Body of pancreas (tissue), 4 donors: Measurements from ENCODE around the gene GIGYF2. TPM values are rescaled to one million over a fixed set of nuclear protein-coding genes. Genes with fewer than 3 reads are reported as not detected.

ENCODE experiments used
- ATAC-seq: fragments of 150-250 bp; one replicate; pipeline ENCODE4 v1.9.1; 2016
- DNase-seq, 4 donors: peaks; one replicate each; pipeline ENCODE4 v3.0.0-alpha.2; 2019
- H3K27ac ChIP-seq, 4 donors: fragments of 200-600 bp; sonication (generic); 1 replicate in 3 of 4; 2 replicates in 1 of 4; pipeline versions ENCODE4 v1.5.1 to v1.6.1; 2016 to 2019; ENCODE audit warnings: mild to moderate bottlenecking in 1 of 4, mixed read lengths in 1 of 4, moderate library complexity in 1 of 4
- H3K27me3 ChIP-seq, 2 donors: fragments of 200-600 bp; sonication (generic); one replicate each; pipeline ENCODE4 v1.6.0; 2016; ENCODE audit warnings: mild to moderate bottlenecking in 1 of 2
- H3K36me3 ChIP-seq, 2 donors: fragments of 200-600 bp; sonication (generic); replicated peaks in 1 of 2; 2 replicates each; pipeline ENCODE4 v1.5.1; 2016; ENCODE audit warnings: low read depth in 2 of 2; ENCODE audit not compliant: insufficient read depth in 1 of 2
- H3K4me1 ChIP-seq: fragments of 200-600 bp; sonication (generic); one replicate; pipeline ENCODE4 v1.6.0; 2016
- H3K4me3 ChIP-seq, 2 donors: fragments of 200-600 bp; sonication (generic); 1 replicate in 1 of 2; 2 replicates in 1 of 2; pipeline ENCODE4 v1.5.1; 2016 to 2019
- H3K9me3 ChIP-seq, 3 donors: fragments of 200-600 bp; sonication (generic); 1 replicate in 2 of 3; 2 replicates in 1 of 3; pipeline ENCODE4 v1.5.1; 2016
- POLR2A ChIP-seq, 3 donors: fragments of 450-650 bp; IDR thresholded peaks; one replicate each; pipeline ENCODE4 v1.6.1; 2016; ENCODE audit warnings: antibody characterized with exemption in 3 of 3, mild to moderate bottlenecking in 2 of 3
- WGBS, 2 donors: methylation state at CpG; one replicate each; pipeline ENCODE4 v1.1.5; 2017; 5-methylcytosine and 5-hydroxymethylcytosine counted together
- intact Hi-C: fragments of 100-400 bp; cut with DNase I; formaldehyde crosslinking; loops from one replicate; pipeline ENCODE4 v1.15.1; 2023
- total RNA-seq, 2 donors: library from RNA; depleted of rRNA; stranded (reverse); fragments of >200 nt; gene quantifications; one replicate each; pipeline ENCODE4 v1.1.0, GENCODE V29; 2016
- TF ChIP-seq, protein P1 (sequence below), 7 experiments: fragments of 450-650 bp in 4 of 7; fragments of 200-600 bp in 3 of 7; sonication (generic) in 3 of 7; IDR thresholded peaks; one replicate each; pipeline ENCODE4 v1.5.1; 2016 to 2019; ENCODE audit warnings: antibody characterized with exemption in 7 of 7

Gene GIGYF2
- total RNA-seq, 2 donors from 2014 or later = 66.2 to 107 TPM

DNA sequence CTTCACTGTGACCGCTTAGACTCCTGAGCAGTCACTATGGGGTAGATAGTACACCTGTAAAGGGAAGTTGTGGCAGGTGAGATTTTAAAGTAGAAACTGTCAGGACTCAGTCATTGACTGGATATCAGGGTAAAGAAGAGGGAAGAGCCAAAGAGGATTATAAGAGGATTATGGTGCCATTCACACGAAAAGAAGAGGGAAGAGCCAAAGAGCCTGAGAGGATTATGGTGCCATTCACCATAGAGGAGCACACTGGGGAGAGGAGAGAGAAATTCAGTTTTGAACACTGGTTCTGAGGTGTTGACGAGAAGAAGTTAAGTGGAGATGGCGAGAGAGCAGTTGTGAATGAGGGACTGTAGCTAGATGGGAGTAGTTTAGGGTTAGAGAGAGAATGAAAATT, 96.1 kb downstream of the GIGYF2 start:
- Histone ChIP-seq H3K36me3 (peaks cover 5 to 33% of the 10 kb centered on the region in 2 donors), H3K27ac (no peak overlapping the region), H3K27me3 (no peaks in the 10 kb centered on the region), H3K4me3 (no peak overlapping the region), H3K9me3 (no peaks in the 10 kb centered on the region), H3K4me1 (no peaks in the 10 kb centered on the region)
- no peak for DNase-seq
- intact Hi-C loops = no loop called here
- ATAC-seq = no peak
- TF ChIP-seq POLR2A (IDR thresholded peaks at IDR 0.05) = no peak
- TF ChIP-seq, protein P1, sequence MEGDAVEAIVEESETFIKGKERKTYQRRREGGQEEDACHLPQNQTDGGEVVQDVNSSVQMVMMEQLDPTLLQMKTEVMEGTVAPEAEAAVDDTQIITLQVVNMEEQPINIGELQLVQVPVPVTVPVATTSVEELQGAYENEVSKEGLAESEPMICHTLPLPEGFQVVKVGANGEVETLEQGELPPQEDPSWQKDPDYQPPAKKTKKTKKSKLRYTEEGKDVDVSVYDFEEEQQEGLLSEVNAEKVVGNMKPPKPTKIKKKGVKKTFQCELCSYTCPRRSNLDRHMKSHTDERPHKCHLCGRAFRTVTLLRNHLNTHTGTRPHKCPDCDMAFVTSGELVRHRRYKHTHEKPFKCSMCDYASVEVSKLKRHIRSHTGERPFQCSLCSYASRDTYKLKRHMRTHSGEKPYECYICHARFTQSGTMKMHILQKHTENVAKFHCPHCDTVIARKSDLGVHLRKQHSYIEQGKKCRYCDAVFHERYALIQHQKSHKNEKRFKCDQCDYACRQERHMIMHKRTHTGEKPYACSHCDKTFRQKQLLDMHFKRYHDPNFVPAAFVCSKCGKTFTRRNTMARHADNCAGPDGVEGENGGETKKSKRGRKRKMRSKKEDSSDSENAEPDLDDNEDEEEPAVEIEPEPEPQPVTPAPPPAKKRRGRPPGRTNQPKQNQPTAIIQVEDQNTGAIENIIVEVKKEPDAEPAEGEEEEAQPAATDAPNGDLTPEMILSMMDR (IDR thresholded peaks at IDR 0.05) = no peak
- WGBS, 2 donors = 78 to 84% methylated on average over 4 of the region's 4 CpGs

DNA sequence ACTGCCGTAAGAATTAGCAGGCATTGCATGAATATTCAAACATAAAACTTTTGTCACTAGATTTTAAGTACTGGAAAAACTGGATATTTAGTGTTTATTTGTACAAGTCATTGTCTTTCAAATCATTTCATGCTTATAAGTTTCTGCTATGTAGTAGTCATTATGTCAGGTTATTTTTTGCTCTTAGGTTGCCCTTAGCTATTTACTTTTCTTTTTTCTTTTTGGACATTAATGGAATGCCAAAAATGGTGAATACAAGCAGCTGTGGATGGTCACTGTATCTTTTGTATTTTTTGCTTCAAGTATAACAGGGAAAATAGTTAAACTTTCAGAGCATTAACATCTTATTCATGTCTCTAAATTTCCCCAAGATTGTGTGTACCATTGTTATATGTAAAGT, 97.8 kb downstream of the GIGYF2 start:
- Histone ChIP-seq H3K36me3 (peaks cover 5 to 32% of the 10 kb centered on the region in 2 donors), H3K4me3 (no peak overlapping the region), H3K27ac (no peak overlapping the region), H3K4me1 (no peaks in the 10 kb centered on the region), H3K9me3 (no peaks in the 10 kb centered on the region), H3K27me3 (no peaks in the 10 kb centered on the region)
- no peak for ATAC-seq
- TF ChIP-seq, protein P1 (IDR thresholded peaks at IDR 0.05) = no peak
- no peak for TF ChIP-seq POLR2A (IDR thresholded peaks at IDR 0.05)
- no peak for DNase-seq
- 83 to 92% methylated on average over 1 of the region's 1 CpG for WGBS, 2 donors
- intact Hi-C loops = no loop called here

DNA sequence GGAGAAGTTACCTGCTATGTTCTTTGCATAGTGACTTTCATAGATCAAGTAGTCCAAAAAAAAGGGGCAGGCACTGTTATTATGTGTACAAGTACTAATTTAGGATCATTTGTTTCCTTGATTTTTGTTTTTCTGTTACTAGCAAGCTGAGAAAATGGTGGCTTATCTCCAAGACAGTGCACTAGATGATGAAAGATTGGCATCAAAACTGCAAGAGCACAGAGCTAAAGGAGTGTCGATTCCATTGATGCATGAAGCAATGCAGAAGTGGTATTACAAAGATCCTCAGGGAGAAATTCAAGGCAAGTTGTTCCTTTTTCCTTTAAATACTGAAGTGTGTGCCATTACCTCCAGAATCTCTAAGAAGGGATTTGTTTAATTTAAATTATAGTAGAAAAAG, 98.8 kb downstream of the GIGYF2 start:
- H3K9me3 ChIP-seq = no peaks in the 10 kb centered on the region
- no peaks in the 10 kb centered on the region for H3K4me1 ChIP-seq
- intact Hi-C loops = no loop called here
- ATAC-seq (no peak), DNase-seq (no peak)
- H3K27ac ChIP-seq = no peak overlapping the region
- whole genome bisulfite sequencing, 2 donors = 92 to 96% methylated on average over 1 of the region's 1 CpG
- TF ChIP-seq, protein P1 (IDR thresholded peaks at IDR 0.05) = no peak
- TF ChIP-seq POLR2A (IDR thresholded peaks at IDR 0.05) = no peak
- no peak overlapping the region for H3K4me3 ChIP-seq
- H3K27me3 ChIP-seq = no peaks in the 10 kb centered on the region
- peaks cover 3 to 23% of the 10 kb centered on the region in 2 donors for H3K36me3 ChIP-seq

DNA sequence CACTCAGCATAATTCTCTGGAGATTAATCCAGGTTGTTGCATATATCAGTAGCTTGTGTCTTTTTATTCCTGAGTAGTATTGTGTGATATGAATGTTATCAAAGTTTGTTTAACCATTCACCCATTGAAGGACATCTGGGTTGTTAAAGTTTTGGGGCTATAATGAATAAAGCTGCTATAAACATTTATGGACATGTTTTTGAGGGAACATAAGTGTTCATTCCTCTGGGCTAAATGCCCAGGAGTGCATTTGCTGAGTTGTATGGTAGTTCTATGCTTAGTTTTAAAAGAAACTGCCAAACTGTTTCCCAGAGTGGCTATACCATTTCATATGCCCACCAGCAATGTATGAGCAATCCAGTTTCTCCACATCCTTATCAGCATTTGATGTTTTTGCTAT, 101.1 kb downstream of the GIGYF2 start:
- peaks cover 0 to 10% of the 10 kb centered on the region in 2 donors for H3K36me3 ChIP-seq
- no peaks in the 10 kb centered on the region for H3K27me3 ChIP-seq
- DNase-seq = no peak
- intact Hi-C loops = no loop called here
- no peak overlapping the region for H3K27ac ChIP-seq
- ATAC-seq = no peak
- TF ChIP-seq, protein P1 (IDR thresholded peaks at IDR 0.05) = no peak
- no peak for TF ChIP-seq POLR2A (IDR thresholded peaks at IDR 0.05)
- no peaks in the 10 kb centered on the region for H3K9me3 ChIP-seq
- no peak overlapping the region for H3K4me3 ChIP-seq
- no peaks in the 10 kb centered on the region for H3K4me1 ChIP-seq

DNA sequence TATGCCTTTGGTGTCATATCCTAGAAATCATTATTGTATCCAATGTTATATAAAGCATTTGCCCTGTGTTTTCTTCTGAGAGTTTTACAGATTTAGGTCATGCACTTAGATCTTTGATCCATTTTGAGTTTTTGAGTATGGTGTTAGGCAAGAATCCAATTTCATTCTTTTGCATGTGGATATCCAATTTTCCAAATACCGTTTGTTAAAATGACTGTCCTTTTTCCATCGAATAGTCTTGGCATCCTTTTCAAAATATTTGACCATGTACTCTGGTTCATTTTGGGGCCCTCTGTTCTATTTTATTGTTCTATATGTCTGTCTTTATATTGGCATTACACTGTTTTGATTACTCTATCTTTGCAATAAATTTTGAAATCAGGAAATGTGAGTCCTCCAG, 103.0 kb downstream of the GIGYF2 start:
- 84 to 87% methylated on average over 2 of the region's 2 CpGs for WGBS, 2 donors
- intact Hi-C loops = no loop called here
- TF ChIP-seq, protein P1 (IDR thresholded peaks at IDR 0.05) = no peak
- ATAC-seq (no peak), DNase-seq (no peak)
- peaks cover 0 to 5% of the 10 kb centered on the region in 2 donors for H3K36me3 ChIP-seq
- H3K27me3 ChIP-seq = no peaks in the 10 kb centered on the region
- no peak overlapping the region for H3K4me3 ChIP-seq
- no peaks in the 10 kb centered on the region for H3K4me1 ChIP-seq
- H3K9me3 ChIP-seq = no peaks in the 10 kb centered on the region
- no peak overlapping the region for H3K27ac ChIP-seq
